ENCODE measurements around the gene RSPH9.
"Not testable (repeated sequence)": the region's sequence is repeated elsewhere in the genome, so short reads cannot be mapped to it uniquely, and the experiment has no call there.

RSPH9 gene

GRCh38 chr6:43629505-43630300 is 15.1 kb upstream of the RSPH9 start:
- DNase-seq: peak; percentile 85

DNA sequence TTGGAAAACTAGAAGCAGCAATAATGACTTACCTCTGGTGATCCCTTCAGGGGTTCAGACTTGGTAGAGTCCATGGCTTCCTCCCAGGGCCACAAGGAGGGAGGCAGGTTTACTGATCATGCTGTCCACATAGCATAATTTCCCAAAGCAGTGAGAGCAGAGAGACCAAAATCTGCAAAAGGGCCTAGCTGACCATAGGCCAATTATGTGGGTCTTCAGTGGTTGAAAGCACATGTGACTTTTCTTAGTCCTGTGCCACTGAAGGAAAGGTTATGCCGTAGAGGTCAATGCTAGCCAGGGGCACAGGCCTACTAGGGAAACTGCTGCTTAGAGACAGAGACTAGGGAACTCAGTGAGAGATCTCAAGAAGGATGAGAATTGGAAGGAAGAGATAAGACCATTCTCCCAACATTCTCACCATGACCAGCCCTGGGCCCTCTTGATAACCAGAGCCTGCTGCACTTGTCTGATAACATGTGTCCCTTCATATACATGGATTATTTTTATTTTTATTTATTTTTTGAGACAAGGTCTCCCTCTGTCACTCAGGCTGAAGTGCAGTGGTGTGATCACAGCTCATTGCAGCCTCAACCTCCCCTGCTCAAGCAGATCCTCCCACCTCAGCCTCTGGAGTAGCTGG is 13.7 kb upstream of the RSPH9 start:
- no peak for DNase-seq

GRCh38 chr6:43633002-43633401 is 11.8 kb upstream of the RSPH9 start:
- DNase-seq: not testable (repeated sequence)

DNA sequence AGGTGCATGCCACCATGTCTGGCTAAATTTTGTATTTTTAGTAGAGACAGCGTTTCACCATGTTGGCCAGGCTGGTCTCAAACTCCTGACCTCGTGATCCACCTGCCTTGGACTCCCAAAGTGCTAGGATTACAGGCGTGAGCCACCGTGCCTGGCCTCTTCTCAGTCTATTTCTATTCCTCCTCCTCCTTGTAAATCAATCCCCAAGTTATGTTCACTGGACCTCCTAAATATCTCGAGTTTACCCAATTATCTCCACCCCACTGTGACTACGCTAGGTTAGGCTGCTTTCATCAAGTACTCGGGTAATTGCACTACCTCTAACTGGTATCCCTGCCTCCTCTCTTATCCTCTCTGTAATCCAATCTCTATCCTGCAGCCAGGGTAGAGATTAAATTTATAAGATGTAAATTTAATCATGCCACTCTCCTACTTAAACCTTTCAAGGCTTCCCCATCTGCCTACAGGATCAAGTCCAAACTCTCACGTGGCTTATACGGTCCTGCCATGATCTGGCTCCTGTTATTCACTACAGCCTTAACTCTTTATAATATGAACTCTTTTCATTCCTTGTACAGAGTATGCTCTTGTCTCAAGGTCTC is 10.0 kb upstream of the RSPH9 start:
- DNase-seq: no peak

DNA sequence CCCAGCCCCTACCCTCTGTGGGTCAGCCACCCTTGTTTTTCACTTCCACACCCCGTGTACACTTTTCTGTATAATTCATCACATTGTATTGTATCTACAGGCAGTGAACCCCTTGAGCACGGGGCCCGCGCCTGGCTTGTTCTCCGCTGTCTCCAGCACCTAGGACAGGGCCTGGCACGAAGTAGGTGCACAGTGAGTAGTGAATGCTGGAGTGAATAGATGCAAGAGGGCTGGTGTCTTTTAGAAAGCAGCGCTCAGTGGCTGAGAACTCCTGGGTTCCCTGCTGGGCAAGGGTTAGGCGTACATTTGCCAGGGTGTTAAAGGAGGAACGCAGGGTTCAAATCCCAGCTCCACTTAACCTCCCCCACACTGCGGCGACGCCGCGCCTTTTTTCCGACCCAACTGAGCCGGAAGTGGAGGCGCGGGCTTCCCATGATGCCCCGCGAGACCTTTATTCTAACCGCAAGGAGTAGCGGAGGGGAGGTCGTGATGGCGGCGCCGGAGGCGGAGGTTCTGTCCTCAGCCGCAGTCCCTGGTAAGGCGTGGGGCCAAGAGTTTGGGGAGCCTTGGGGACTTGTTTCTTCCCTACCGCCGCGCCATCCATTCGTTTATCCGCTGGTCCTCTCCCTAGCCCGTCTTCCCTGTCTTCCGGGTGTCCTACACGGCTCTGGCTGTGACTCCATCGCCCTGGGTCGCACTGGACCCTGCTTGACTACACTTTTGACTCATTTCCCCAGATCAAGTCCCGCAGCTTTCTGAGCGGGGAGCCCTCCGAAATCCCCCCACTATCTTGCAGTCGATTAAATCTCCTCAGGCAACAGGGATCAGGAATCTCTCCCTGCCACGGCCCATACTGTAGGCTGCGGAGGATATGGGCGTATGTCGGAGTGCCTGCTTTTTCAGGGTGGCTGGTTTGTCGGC is 9.2 kb upstream of the RSPH9 start, which contains the start of gene MAD2L1BP:
Gene MAD2L1BP (plus strand): TSS at position 454 of the 921 bp plus-strand sequence. CDS start 36 bp downstream, at position 490.
- peak; percentile 48 for DNase-seq

DNA sequence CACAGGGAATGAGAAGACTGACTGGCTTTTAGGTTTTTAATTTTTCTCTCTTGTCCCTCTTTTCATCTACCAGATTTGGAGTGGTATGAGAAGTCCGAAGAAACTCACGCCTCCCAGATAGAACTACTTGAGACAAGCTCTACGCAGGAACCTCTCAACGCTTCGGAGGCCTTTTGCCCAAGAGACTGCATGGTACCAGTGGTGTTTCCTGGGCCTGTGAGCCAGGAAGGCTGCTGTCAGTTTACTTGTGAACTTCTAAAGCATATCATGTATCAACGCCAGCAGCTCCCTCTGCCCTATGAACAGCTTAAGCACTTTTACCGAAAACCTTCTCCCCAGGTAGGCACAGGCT is 8.6 kb upstream of the RSPH9 start:
- DNase-seq: no peak

DNA sequence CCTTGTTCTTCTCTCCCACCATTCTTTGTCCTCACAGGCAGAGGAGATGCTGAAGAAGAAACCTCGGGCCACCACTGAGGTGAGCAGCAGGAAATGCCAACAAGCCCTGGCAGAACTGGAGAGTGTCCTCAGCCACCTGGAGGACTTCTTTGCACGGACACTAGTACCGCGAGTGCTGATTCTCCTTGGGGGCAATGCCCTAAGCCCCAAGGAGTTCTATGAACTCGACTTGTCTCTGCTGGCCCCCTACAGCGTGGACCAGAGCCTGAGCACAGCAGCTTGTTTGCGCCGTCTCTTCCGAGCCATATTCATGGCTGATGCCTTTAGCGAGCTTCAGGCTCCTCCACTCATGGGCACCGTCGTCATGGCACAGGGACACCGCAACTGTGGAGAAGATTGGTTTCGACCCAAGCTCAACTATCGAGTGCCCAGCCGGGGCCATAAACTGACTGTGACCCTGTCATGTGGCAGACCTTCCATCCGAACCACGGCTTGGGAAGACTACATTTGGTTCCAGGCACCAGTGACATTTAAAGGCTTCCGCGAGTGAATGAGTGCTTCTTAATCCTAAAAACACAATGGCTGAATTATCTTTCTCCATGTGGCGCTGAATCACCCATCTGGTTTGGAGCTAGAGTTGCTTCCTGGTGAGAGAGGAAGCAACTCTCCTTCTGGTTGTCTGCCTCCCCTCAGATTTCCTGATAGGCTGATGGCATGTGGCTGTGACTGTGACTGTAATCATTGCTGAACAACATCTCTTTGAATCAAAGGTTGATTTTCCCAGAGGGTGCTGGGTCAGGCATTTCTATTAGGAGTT is 4.6 kb upstream of the RSPH9 start:
- no peak for DNase-seq

DNA sequence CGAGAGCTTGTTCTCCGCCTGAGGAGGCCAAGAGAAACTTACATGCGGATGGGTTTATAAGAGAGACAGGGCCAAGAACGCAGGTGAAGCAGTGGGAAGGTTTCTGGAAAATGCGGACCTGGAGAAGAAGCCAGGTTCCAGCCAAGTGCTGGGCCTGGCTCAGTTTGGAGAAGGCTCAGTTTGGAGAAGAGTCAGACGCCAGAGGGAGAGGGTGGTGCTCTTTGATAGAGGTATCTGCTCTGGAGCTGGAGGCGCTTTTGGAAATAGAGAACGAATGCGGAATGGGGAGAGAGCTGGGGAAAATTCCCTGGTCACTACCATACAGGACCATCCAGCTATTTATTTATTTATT is 753 bp downstream of the RSPH9 start:
- DNase-seq: no peak

- DNase-seq: no peak
Measured at GRCh38 chr6:43647613-43648012, 2.8 kb downstream of the RSPH9 start.

DNA sequence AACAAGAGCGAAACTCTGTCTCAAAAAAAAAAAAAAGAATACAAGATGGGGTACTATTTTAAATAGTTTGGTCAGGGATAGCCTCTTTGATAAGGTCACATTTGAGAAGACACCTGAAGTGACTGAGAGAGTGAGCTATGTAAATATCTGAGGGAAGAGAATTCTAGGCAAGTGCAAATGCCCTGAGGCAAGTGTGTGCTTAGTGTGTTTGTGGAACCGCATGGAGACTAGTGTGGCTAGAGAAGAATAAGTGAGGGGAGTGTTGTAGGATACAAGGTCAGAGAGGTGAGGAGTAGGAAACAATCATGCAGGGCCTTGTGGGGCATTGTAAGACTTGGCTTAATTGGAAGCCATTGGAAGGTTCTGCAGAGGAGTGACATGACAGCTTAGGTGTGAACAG is 3.4 kb downstream of the RSPH9 start:
- no peak for DNase-seq

- DNase-seq: not testable (repeated sequence)
Measured at GRCh38 chr6:43652822-43653221, 8.0 kb downstream of the RSPH9 start.

GRCh38 chr6:43657221-43657802 is 12.5 kb downstream of the RSPH9 start:
- DNase-seq: no peak

- DNase-seq: no peak
Measured at GRCh38 chr6:43658161-43658560, 13.3 kb downstream of the RSPH9 start.

DNA sequence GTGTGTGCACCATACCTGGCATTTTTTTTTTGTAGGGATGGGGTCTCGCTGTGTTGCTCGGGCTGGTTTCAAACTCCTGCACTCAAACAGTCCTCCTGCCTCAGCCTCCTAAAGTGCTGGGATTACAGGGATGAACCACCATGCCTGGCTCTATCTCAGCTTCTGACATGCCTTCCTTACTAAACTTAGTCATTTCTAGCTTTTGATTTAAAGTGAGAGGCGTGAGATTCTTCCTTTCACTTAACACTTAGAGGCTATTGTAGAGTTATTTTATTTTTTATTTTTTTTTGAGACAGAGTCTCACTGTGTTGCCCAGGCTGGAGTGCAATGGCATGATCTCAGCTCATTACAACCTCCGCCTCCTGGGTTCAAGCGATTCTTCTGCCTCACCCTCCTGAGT is 18.1 kb downstream of the RSPH9 start:
- DNase-seq: not testable (repeated sequence)

- DNase-seq: no peak
Measured at GRCh38 chr6:43665376-43665775, 20.5 kb downstream of the RSPH9 start.

DNA sequence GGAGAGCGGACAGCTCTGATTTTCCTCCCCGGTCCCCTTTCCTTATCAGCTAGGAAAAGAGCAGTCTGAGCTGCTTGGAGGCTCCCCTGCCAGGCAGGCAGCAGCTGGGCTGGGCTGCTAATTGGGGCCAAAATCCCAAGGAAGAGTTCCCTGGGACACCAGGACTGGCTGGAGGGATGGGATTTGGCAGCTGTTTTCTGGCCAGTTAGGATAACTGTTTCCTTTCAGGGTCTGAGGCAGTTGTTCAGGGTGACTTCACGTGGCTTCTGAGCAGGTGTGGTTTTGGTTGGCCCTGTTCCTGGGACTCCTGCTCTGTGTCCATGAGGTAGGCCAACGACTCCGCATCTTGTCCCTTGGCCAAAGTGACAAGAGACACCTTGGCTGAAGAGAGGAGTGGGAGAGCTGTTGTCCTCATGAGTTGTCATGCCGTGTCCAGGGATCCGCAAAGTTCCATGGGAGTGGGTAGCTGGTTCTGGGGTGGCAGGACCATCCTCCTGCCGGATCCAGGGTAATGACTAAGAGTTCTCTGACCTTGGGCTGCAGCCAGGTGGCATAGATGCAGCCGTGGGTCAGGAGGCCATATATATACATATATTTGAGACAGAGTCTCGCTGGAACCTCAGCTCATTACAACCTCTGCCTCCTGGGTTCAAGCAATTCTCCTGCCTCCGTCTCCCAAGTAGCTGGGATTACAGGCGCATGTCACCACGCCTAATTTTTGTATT is 21.5 kb downstream of the RSPH9 start:
- DNase-seq: no peak

GRCh38 chr6:43667245-43668150 is 22.7 kb downstream of the RSPH9 start:
- DNase-seq: peak; percentile 64

DNA sequence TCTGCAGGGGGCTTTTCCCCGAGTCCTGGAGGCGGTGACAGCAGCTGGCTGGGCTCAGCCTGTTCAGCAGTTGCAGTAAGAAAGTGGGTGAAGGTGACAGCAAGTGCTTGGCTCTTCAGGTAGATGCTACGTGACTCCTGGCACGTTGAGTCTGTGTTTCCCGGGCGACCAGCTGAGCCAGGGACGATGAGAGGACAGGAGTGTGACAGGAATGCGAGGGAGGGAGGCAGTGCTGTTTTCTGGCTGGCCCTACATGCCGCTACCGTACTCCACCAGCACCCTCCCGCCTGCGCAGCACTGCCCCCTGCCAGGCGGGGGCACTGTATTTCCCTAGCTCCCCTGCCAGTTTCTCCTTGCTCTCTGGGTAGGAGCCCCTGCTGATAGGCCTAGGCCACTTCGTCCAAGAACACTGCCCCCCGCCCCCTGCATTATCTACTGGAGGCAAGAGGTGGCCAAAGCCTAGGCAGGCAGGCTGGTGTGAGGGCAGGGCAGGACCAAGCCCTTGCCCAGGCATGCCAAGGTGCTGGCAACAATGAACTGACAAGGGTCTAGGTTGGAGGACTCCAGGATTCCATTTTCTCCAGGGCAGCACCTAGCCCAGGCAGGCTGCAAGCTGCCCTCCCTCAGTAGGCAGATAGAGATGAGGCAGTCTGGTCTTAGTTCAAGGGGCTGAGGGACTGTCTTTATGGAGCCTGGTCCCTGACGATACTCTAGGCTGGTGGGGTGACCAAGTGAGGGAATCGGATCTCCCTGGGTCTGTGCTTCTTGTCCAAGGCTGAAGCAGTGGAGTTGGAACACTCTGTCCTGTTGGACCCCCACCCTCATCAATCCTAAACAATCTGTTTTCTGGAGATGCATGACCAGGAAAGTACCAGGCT is 23.6 kb downstream of the RSPH9 start:
- DNase-seq: peak; percentile 24
